ENCODE data around the gene STARD7. TPM values are rescaled to one million over a fixed set of nuclear protein-coding genes. Genes with fewer than 3 reads are reported as not detected.
"Not testable (repeated sequence)": the region's sequence is repeated elsewhere in the genome, so short reads cannot be mapped to it uniquely, and the experiment has no call there.

Gene STARD7
- 85.8 and 86.1 TPM in 2 replicates for total RNA-seq

GRCh38 chr2:96208143-96209010, at the start of gene STARD7:
TSS of gene STARD7 (minus strand) at chr2:96208827. CDS start at chr2:96208434, 393 bp downstream.
- peak; percentile 61 for DNase-seq (ENCODE audit: extremely low read depth, low read depth, low spot score)

- not testable (repeated sequence) for DNase-seq (ENCODE audit: extremely low read depth, low read depth, low spot score)
These were observed 49.1 kb upstream of the STARD7 start for GRCh38 chr2:96257744-96258143.

- no peak for DNase-seq (ENCODE audit: extremely low read depth, low read depth, low spot score)
These were observed 48.0 kb upstream of the STARD7 start for GRCh38 chr2:96256611-96257113.

GRCh38 chr2:96254571-96254970, 45.9 kb upstream of the STARD7 start:
- no peak for DNase-seq (ENCODE audit: extremely low read depth, low read depth, low spot score)

GRCh38 chr2:96253006-96253405, 44.4 kb upstream of the STARD7 start:
- no peak for DNase-seq (ENCODE audit: extremely low read depth, low read depth, low spot score)

GRCh38 chr2:96252526-96252925, 43.9 kb upstream of the STARD7 start:
- DNase-seq (ENCODE audit: extremely low read depth, low read depth, low spot score), result no peak

GRCh38 chr2:96251721-96252292, 43.2 kb upstream of the STARD7 start:
- DNase-seq (ENCODE audit: extremely low read depth, low read depth, low spot score), result peak; percentile 70

- no peak for DNase-seq (ENCODE audit: extremely low read depth, low read depth, low spot score)
These were observed 41.6 kb upstream of the STARD7 start for GRCh38 chr2:96250188-96250587.

GRCh38 chr2:96249654-96250053, 41.0 kb upstream of the STARD7 start:
- no peak for DNase-seq (ENCODE audit: extremely low read depth, low read depth, low spot score)

GRCh38 chr2:96248624-96249023, 40.0 kb upstream of the STARD7 start:
- DNase-seq (ENCODE audit: extremely low read depth, low read depth, low spot score), result no peak

GRCh38 chr2:96247896-96248295, 39.3 kb upstream of the STARD7 start:
- no peak for DNase-seq (ENCODE audit: extremely low read depth, low read depth, low spot score)

- DNase-seq (ENCODE audit: extremely low read depth, low read depth, low spot score), result no peak
These were observed 38.4 kb upstream of the STARD7 start for GRCh38 chr2:96247009-96247408.

- DNase-seq (ENCODE audit: extremely low read depth, low read depth, low spot score), result no peak
These were observed 37.2 kb upstream of the STARD7 start for GRCh38 chr2:96245609-96246390.

GRCh38 chr2:96243843-96244242, 35.2 kb upstream of the STARD7 start:
- DNase-seq (ENCODE audit: extremely low read depth, low read depth, low spot score), result no peak

GRCh38 chr2:96241900-96242611, 33.4 kb upstream of the STARD7 start:
- DNase-seq (ENCODE audit: extremely low read depth, low read depth, low spot score), result peak; percentile 58

- no peak for DNase-seq (ENCODE audit: extremely low read depth, low read depth, low spot score)
These were observed 32.6 kb upstream of the STARD7 start for GRCh38 chr2:96241227-96241626.

GRCh38 chr2:96240341-96241038, 31.9 kb upstream of the STARD7 start:
- no peak for DNase-seq (ENCODE audit: extremely low read depth, low read depth, low spot score)

- no peak for DNase-seq (ENCODE audit: extremely low read depth, low read depth, low spot score)
These were observed 31.2 kb upstream of the STARD7 start for GRCh38 chr2:96239745-96240264.

- DNase-seq (ENCODE audit: extremely low read depth, low read depth, low spot score), result no peak
These were observed 30.5 kb upstream of the STARD7 start for GRCh38 chr2:96239091-96239490.

GRCh38 chr2:96238266-96238665, 29.6 kb upstream of the STARD7 start:
- no peak for DNase-seq (ENCODE audit: extremely low read depth, low read depth, low spot score)
